Stimulated activated CD4-positive, alpha-beta T cell treated with anti-CD3 and anti-CD28 coated beads, Interleukin-4, amount 100 ng/mL, for 24 hours (primary cell): ENCODE results near the gene ZNF334.

Experiments
- DNase-seq: peaks from one replicate; pipeline ENCODE4 v3.0.0-alpha.2; 2020

Gene ZNF334

GRCh38 chr20:46512943-46513844 is at the start of gene ZNF334:
Gene ZNF334, minus strand, starts transcription at chr20:46513559. Its CDS starts 1,457 bp downstream, at chr20:46512102.
- DNase-seq, result peak; percentile 48

- DNase-seq, result peak; percentile 70
These were observed 49.2 kb upstream of the ZNF334 start for GRCh38 chr20:46562373-46563169.

- no peak for DNase-seq
These were observed 48.6 kb upstream of the ZNF334 start for GRCh38 chr20:46562009-46562372.

GRCh38 chr20:46559685-46560440 is 46.5 kb upstream of the ZNF334 start:
- no peak for DNase-seq

- no peak for DNase-seq
These were observed 45.6 kb upstream of the ZNF334 start for GRCh38 chr20:46559001-46559400.

GRCh38 chr20:46558511-46558959 is 45.2 kb upstream of the ZNF334 start:
- peak; percentile 73 for DNase-seq

- no peak for DNase-seq
These were observed 44.0 kb upstream of the ZNF334 start for GRCh38 chr20:46557231-46557956.

- DNase-seq, result no peak
These were observed 42.1 kb upstream of the ZNF334 start for GRCh38 chr20:46555370-46555956.

GRCh38 chr20:46554828-46555227 is 41.5 kb upstream of the ZNF334 start:
- DNase-seq, result no peak

- DNase-seq, result no peak
These were observed 40.6 kb upstream of the ZNF334 start for GRCh38 chr20:46553926-46554325.

- peak; percentile 49 for DNase-seq
These were observed 39.4 kb upstream of the ZNF334 start for GRCh38 chr20:46552460-46553420.

GRCh38 chr20:46551522-46552381 is 38.4 kb upstream of the ZNF334 start:
- no peak for DNase-seq

GRCh38 chr20:46550461-46550860 is 37.1 kb upstream of the ZNF334 start, which contains the start of gene OCSTAMP:
Gene OCSTAMP, minus strand, starts transcription at chr20:46550654. Its CDS starts 94 bp downstream, at chr20:46550560.
- DNase-seq, result no peak

GRCh38 chr20:46549188-46549972 is 36.0 kb upstream of the ZNF334 start:
- DNase-seq, result no peak

- DNase-seq, result no peak
These were observed 35.3 kb upstream of the ZNF334 start for GRCh38 chr20:46548688-46549087.

- no peak for DNase-seq
These were observed 34.6 kb upstream of the ZNF334 start for GRCh38 chr20:46547995-46548394.

- DNase-seq, result no peak
These were observed 33.6 kb upstream of the ZNF334 start for GRCh38 chr20:46546936-46547335.

GRCh38 chr20:46546298-46546697 is 32.9 kb upstream of the ZNF334 start:
- no peak for DNase-seq

- DNase-seq, result no peak
These were observed 32.4 kb upstream of the ZNF334 start for GRCh38 chr20:46545827-46546138.
